ENCODE results near the gene APLF.

The APLF gene

GRCh38 chr2:68463287-68463877 lies 4.0 kb upstream of the APLF start:
- no peak for TF ChIP-seq REST (IDR thresholded peaks at IDR 0.05; ENCODE audit: insufficient replicate concordance, low read depth)
- TF ChIP-seq CTCF (IDR thresholded peaks at IDR 0.05; ENCODE audit: insufficient read depth, low read length), result peak; percentile 44
- no peaks in the 10 kb centered on the region for H3K27me3 ChIP-seq (ENCODE audit: insufficient read depth, poor library complexity, severe bottlenecking)
- DNase-seq (ENCODE audit: low read depth in 1 of 2, low spot score in 1 of 2), result no peak
- no peak overlapping the region for H3K4me3 ChIP-seq (replicated peaks; ENCODE audit: insufficient read depth, low read length)
- H3K27ac ChIP-seq (replicated peaks), result no peak overlapping the region

GRCh38 chr2:68464651-68465050 lies 2.7 kb upstream of the APLF start:
- Histone ChIP-seq H3K4me3 (replicated peaks; ENCODE audit: insufficient read depth, low read length) (no peak overlapping the region), H3K27me3 (ENCODE audit: insufficient read depth, poor library complexity, severe bottlenecking) (no peaks in the 10 kb centered on the region), H3K27ac (replicated peaks) (no peak overlapping the region)
- no peak for DNase-seq (ENCODE audit: low read depth in 1 of 2, low spot score in 1 of 2)
- TF ChIP-seq POLR2AphosphoS5 (IDR thresholded peaks at IDR 0.05; ENCODE audit: low read depth) (no peak), SPI1 (IDR thresholded peaks at IDR 0.05; ENCODE audit: borderline replicate concordance, low read depth) (no peak), CTCF (IDR thresholded peaks at IDR 0.05; ENCODE audit: insufficient read depth, low read length) (no peak), GABPA (IDR thresholded peaks at IDR 0.05; ENCODE audit: low read depth) (no peak), REST (IDR thresholded peaks at IDR 0.05; ENCODE audit: insufficient replicate concordance, low read depth) (no peak)

- Histone ChIP-seq H3K27ac (replicated peaks) (no peak overlapping the region), H3K27me3 (ENCODE audit: insufficient read depth, poor library complexity, severe bottlenecking) (no peaks in the 10 kb centered on the region), H3K4me3 (replicated peaks; ENCODE audit: insufficient read depth, low read length) (no peak overlapping the region)
- TF ChIP-seq POLR2AphosphoS5 (IDR thresholded peaks at IDR 0.05; ENCODE audit: low read depth) (no peak), REST (IDR thresholded peaks at IDR 0.05; ENCODE audit: insufficient replicate concordance, low read depth) (no peak), GABPA (IDR thresholded peaks at IDR 0.05; ENCODE audit: low read depth) (no peak), CTCF (IDR thresholded peaks at IDR 0.05; ENCODE audit: insufficient read depth, low read length) (no peak), SPI1 (IDR thresholded peaks at IDR 0.05; ENCODE audit: borderline replicate concordance, low read depth) (no peak)
- DNase-seq (ENCODE audit: low read depth in 1 of 2, low spot score in 1 of 2), result peak in 1 of 2 experiments; percentile 20
These were observed 2.1 kb upstream of the APLF start for GRCh38 chr2:68465081-68465916.

All from HL-60 (cell line).